IMR-90 (cell line): Measurements from ENCODE around the gene LARGE2. TPM values are rescaled to one million over a fixed set of nuclear protein-coding genes. Genes with fewer than 3 reads are reported as not detected.
A peak's percentile ranks its signal among the peaks of the same experiment; 100 is the strongest.

ENCODE experiments used
- ATAC-seq: fragments of 200-7000 bp; cut with Tn5 transposase; 2 replicates; pipeline ENCODE4 v1.9.1; 2020; ENCODE audit warnings: low read depth, mild to moderate bottlenecking, moderate library complexity
- BruUV-seq: library from RNA; stranded (reverse); fragments of 400-500 nt; replicated peaks from 2 replicates; lab custom pipeline; 2021; lab: Mats Ljungman, UMichigan
- CTCF ChIA-PET: fragments of 300-600 bp; formaldehyde crosslinking; extraction: SDS; loops from one replicate; lab custom pipeline; 2021; ENCODE audit warnings: antibody characterized with exemption; lab: Yijun Ruan, JAX
- POLR2A ChIA-PET: fragments of 300-600 bp; sonication (Branson Sonifier 250); formaldehyde crosslinking; loops from one replicate; lab custom pipeline; 2022; ENCODE audit warnings: antibody characterized with exemption; ENCODE audit not compliant: unreplicated experiment; lab: Charles Lee
- DNase-seq: peaks from one replicate; pipeline ENCODE4 v3.0.0; 2013
- H2AFZ ChIP-seq: replicated peaks from 2 replicates; pipeline ENCODE3; 2013; ENCODE audit warnings: low read length, mild to moderate bottlenecking; ENCODE audit not compliant: poor library complexity
- H2AK5ac ChIP-seq: 2 replicates; pipeline ENCODE4 v1.6.1; 2013; ENCODE audit warnings: low read depth, low read length, inconsistent platforms
- H2AK9ac ChIP-seq: replicated peaks from 2 replicates; pipeline ENCODE3; 2013; ENCODE audit warnings: mild to moderate bottlenecking, low read depth, low read length, moderate library complexity; ENCODE audit not compliant: poor library complexity
- H2BK120ac ChIP-seq: 2 replicates; pipeline ENCODE4 v1.6.1; 2013; ENCODE audit warnings: low read depth, low read length, inconsistent platforms
- H2BK15ac ChIP-seq: 3 replicates; pipeline ENCODE4 v1.6.1; 2013; ENCODE audit warnings: low read depth, low read length, inconsistent platforms
- H2BK20ac ChIP-seq: 2 replicates; pipeline ENCODE4 v1.6.1; 2013; ENCODE audit warnings: low read depth, mild to moderate bottlenecking, inconsistent platforms, low read length, moderate library complexity
- H2BK5ac ChIP-seq: 2 replicates; pipeline ENCODE4 v1.6.1; 2013; ENCODE audit warnings: mild to moderate bottlenecking, low read depth, low read length, inconsistent platforms; ENCODE audit not compliant: poor library complexity, severe bottlenecking
- H3K14ac ChIP-seq: replicated peaks from 2 replicates; pipeline ENCODE4 v1.6.1; 2013; ENCODE audit warnings: low read depth, low read length, inconsistent platforms
- H3K18ac ChIP-seq: 2 replicates; pipeline ENCODE4 v1.6.1; 2013; ENCODE audit warnings: low read depth, low read length, control low read depth
- H3K23ac ChIP-seq: 2 replicates; pipeline ENCODE4 v1.6.1; 2013; ENCODE audit warnings: low read depth, low read length, inconsistent platforms
- H3K27ac ChIP-seq: 2 replicates; pipeline ENCODE4 v1.5.1; 2013; ENCODE audit warnings: mild to moderate bottlenecking, control low read depth, low read length; ENCODE audit not compliant: insufficient read depth
- H3K27me3 ChIP-seq: 2 replicates; pipeline ENCODE4 v1.6.1; 2013; ENCODE audit warnings: low read length; ENCODE audit not compliant: control insufficient read depth, insufficient read depth
- H3K36me3 ChIP-seq: 2 replicates; pipeline ENCODE4 v1.6.1; 2013; ENCODE audit warnings: low read length, mixed read lengths; ENCODE audit not compliant: control insufficient read depth, insufficient read depth
- H3K4ac ChIP-seq: 2 replicates; pipeline ENCODE4 v1.6.1; 2013; ENCODE audit warnings: low read depth, low read length, inconsistent platforms
- H3K4me1 ChIP-seq: 2 replicates; pipeline ENCODE4 v1.6.1; 2013; ENCODE audit warnings: low read length, mixed read lengths; ENCODE audit not compliant: control insufficient read depth, insufficient read depth
- H3K4me2 ChIP-seq: 2 replicates; pipeline ENCODE4 v1.6.1; 2013; ENCODE audit warnings: low read depth, mild to moderate bottlenecking, control low read depth, low read length, moderate library complexity
- H3K4me3 ChIP-seq: 2 replicates; pipeline ENCODE4 v1.5.1; 2013; ENCODE audit warnings: low read depth, mild to moderate bottlenecking, control low read depth, low read length, moderate library complexity; ENCODE audit not compliant: insufficient read depth
- H3K56ac ChIP-seq: 2 replicates; pipeline ENCODE4 v1.6.1; 2013; ENCODE audit warnings: low read length, inconsistent platforms; ENCODE audit not compliant: insufficient read depth; ENCODE audit errors: extremely low read depth
- H3K79me1 ChIP-seq, 2 experiments: 2 replicates each; pipeline ENCODE4 v1.6.1; 2013; ENCODE audit warnings: low read length in 2 of 2, inconsistent platforms in 1 of 2, low read depth in 1 of 2
- H3K9ac ChIP-seq: 2 replicates; pipeline ENCODE4 v1.6.1; 2013; ENCODE audit warnings: low read depth, low read length, control low read depth
- H3K9me1 ChIP-seq: 2 replicates; pipeline ENCODE4 v1.6.1; 2013; ENCODE audit warnings: low read length, inconsistent platforms; ENCODE audit not compliant: insufficient read depth
- H3K9me3 ChIP-seq: 2 replicates; pipeline ENCODE4 v1.6.1; 2013; ENCODE audit warnings: low read length; ENCODE audit not compliant: control insufficient read depth, insufficient read depth
- H4K20me1 ChIP-seq: 2 replicates; pipeline ENCODE4 v1.6.1; 2013; ENCODE audit warnings: low read length, inconsistent platforms; ENCODE audit not compliant: insufficient read depth
- H4K5ac ChIP-seq: 2 replicates; pipeline ENCODE4 v1.6.1; 2013; ENCODE audit warnings: mild to moderate bottlenecking, low read depth, low read length, control low read depth
- H4K8ac ChIP-seq, 2 experiments: 2 replicates each; pipeline ENCODE4 v1.6.1; 2013; ENCODE audit warnings: low read depth in 2 of 2, low read length in 2 of 2, control low read depth in 1 of 2, inconsistent platforms in 1 of 2
- H4K91ac ChIP-seq: 2 replicates; pipeline ENCODE4 v1.6.1; 2013; ENCODE audit warnings: low read depth, low read length, inconsistent platforms; ENCODE audit not compliant: insufficient read depth
- BHLHE40 ChIP-seq: fragments of 150-350 bp; IDR thresholded peaks from 2 replicates; pipeline ENCODE4 v1.6.1; 2016; ENCODE audit warnings: mild to moderate bottlenecking, low read depth, low read length
- CEBPB ChIP-seq: IDR thresholded peaks from 2 replicates; pipeline ENCODE4 v1.6.1; 2012; ENCODE audit warnings: low read depth, low read length, improper control_type of control experiment
- CHD1 ChIP-seq: IDR thresholded peaks from 2 replicates; pipeline ENCODE4 v1.6.1; 2012; ENCODE audit warnings: low read depth, low read length, improper control_type of control experiment
- FOS ChIP-seq: fragments of 150-350 bp; IDR thresholded peaks from 2 replicates; pipeline ENCODE4 v1.6.1; 2016; ENCODE audit warnings: low read depth, low read length
- MAFK ChIP-seq: IDR thresholded peaks from 2 replicates; pipeline ENCODE4 v1.6.1; 2012; ENCODE audit warnings: low read depth, low read length, improper control_type of control experiment
- MAZ ChIP-seq: IDR thresholded peaks from 2 replicates; pipeline ENCODE4 v1.6.1; 2012; ENCODE audit warnings: low read depth, mild to moderate bottlenecking, low read length, improper control_type of control experiment, moderate library complexity, borderline replicate concordance
- MXI1 ChIP-seq: IDR thresholded peaks from 2 replicates; pipeline ENCODE4 v1.6.1; 2012; ENCODE audit warnings: low read depth, mild to moderate bottlenecking, low read length, moderate library complexity, borderline replicate concordance
- NFE2L2 ChIP-seq: fragments of 150-350 bp; IDR thresholded peaks from 2 replicates; pipeline ENCODE4 v1.6.1; 2016; ENCODE audit warnings: low read depth, mild to moderate bottlenecking, low read length
- RAD21 ChIP-seq: IDR thresholded peaks from 2 replicates; pipeline ENCODE4 v1.6.1; 2012; ENCODE audit warnings: low read length, improper control_type of control experiment
- RFX5 ChIP-seq: IDR thresholded peaks from 2 replicates; pipeline ENCODE4 v1.8.0; 2012; ENCODE audit warnings: low read depth, mild to moderate bottlenecking, low read length, moderate library complexity
- SMC3 ChIP-seq: fragments of 150-350 bp; IDR thresholded peaks from 2 replicates; pipeline ENCODE4 v1.6.1; 2016; ENCODE audit warnings: low read depth, mild to moderate bottlenecking, antibody characterized with exemption, low read length, moderate library complexity
- WGBS, 2 experiments: methylation state at CpG; one replicate each; pipeline versions ENCODE4 v1.1.5 to v1.1.7; 2013; ENCODE audit warnings: missing lambda C conversion rate in 2 of 2; ENCODE audit not compliant: insufficient read length in 1 of 2; ENCODE audit errors: extremely low coverage in 2 of 2; 5-methylcytosine and 5-hydroxymethylcytosine counted together
- dilution Hi-C: fragments of 300-500 bp; cut with HindIII; formaldehyde crosslinking; loops from one replicate; pipeline ENCODE4 v1.14.3; 2018; ENCODE audit warnings: low sequenced_read_pairs; ENCODE audit not compliant: unreplicated experiment
- in situ Hi-C: fragments of 300-500 bp; cut with MboI; formaldehyde crosslinking; loops from 3 replicates; pipeline ENCODE4 v1.14.3; 2019; ENCODE audit warnings: low sequenced_read_pairs, inconsistent platforms, mixed read lengths
- intact Hi-C: fragments of 100-400 bp; cut with micrococcal nuclease; formaldehyde crosslinking; loops from 2 replicates; pipeline ENCODE4 v1.10.0; 2022
- polyA plus RNA-seq, 3 experiments: library from polyadenylated mRNA; depleted of rRNA; stranded (reverse); fragments of >200 nt; gene quantifications; 2 replicates each; pipeline ENCODE4 v1.2.3, GENCODE V29; 2012; ENCODE audit warnings: low replicate concordance in 1 of 3
- total RNA-seq: library from RNA; depleted of rRNA; stranded (reverse); fragments of >200 nt; gene quantifications from 2 replicates; pipeline ENCODE4 v1.2.3, GENCODE V29; 2012
- TF ChIP-seq, protein P1 (sequence below): fragments of 150-350 bp; IDR thresholded peaks from 2 replicates; pipeline ENCODE4 v1.6.1; 2016; ENCODE audit warnings: low read depth, mild to moderate bottlenecking, low read length, moderate library complexity, borderline replicate concordance

The LARGE2 gene
- total and polyA plus RNA-seq, 2 of the 4 experiments (the other 2 are of a cell fraction): 0.03 TPM; not detected in 1

DNA sequence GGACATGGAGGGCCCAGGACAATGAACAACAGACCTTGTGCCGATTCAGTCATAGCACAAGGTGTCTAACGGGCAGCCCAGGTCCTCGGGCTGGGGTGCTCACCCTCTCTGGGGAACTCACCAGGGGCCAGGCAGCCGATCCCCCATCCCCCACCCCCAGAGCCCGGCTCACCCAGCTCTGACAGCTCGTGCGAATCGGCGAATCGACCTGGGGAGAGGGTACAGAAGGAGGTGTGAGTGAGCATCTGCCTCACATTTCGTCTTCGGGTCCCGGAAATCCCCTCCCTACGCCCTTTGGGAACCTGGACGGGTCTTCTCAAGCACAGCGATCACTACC lies 5.2 kb upstream of the LARGE2 start:
- dilution Hi-C loops: no loop called here
- no CpG with 5 or more reads among the region's 16 CpGs for WGBS, 2 experiments
- H3K4me1 ChIP-seq: no peaks in the 10 kb centered on the region
- H3K9me1 ChIP-seq: 0 out of 2 replicates have a peak, but pooled peaks cover 8% of the 10 kb centered on the region
- DNase-seq (no peak), ATAC-seq (no peak)
- H4K5ac ChIP-seq: peak overlapping the region; percentile 59
- peaks cover 20% of the 10 kb centered on the region for H3K36me3 ChIP-seq
- H4K20me1 ChIP-seq: peaks cover 7% of the 10 kb centered on the region; the same call in 1 of the 2 replicates
- H3K4me3 ChIP-seq: peak overlapping the region; percentile 79
- peak overlapping the region; percentile 46 to 94; a peak in 3 of 4 replicates for H4K8ac ChIP-seq
- intact Hi-C loops: no loop called here
- peak overlapping the region; percentile 51 for H2BK5ac ChIP-seq
- peaks cover 18 to 32% of the 10 kb centered on the region in 2 experiments for H3K79me1 ChIP-seq
- H2AK9ac ChIP-seq: peak overlapping the region; percentile 99
- TSS peak; percentile 58 for BruUV-seq
- no peak overlapping the region for H2BK15ac ChIP-seq
- peak overlapping the region; percentile 98 for H3K4me2 ChIP-seq
- H2AK5ac ChIP-seq: peak overlapping the region; percentile 87
- H2BK20ac ChIP-seq: no peak overlapping the region
- H2AFZ ChIP-seq: peak overlapping the region; percentile 96
- H3K18ac ChIP-seq: no peak overlapping the region
- H3K9me3 ChIP-seq: no peaks in the 10 kb centered on the region
- H4K91ac ChIP-seq: peak overlapping the region; percentile 64
- peak overlapping the region; percentile 85 for H3K27ac ChIP-seq
- peak overlapping the region; percentile 91 for H3K14ac ChIP-seq
- peak overlapping the region; percentile 95 for H3K9ac ChIP-seq
- no peak for TF ChIP-seq FOS
- TF ChIP-seq NFE2L2: no peak
- no peak for TF ChIP-seq MAZ
- TF ChIP-seq MXI1: no peak
- TF ChIP-seq, protein P1, sequence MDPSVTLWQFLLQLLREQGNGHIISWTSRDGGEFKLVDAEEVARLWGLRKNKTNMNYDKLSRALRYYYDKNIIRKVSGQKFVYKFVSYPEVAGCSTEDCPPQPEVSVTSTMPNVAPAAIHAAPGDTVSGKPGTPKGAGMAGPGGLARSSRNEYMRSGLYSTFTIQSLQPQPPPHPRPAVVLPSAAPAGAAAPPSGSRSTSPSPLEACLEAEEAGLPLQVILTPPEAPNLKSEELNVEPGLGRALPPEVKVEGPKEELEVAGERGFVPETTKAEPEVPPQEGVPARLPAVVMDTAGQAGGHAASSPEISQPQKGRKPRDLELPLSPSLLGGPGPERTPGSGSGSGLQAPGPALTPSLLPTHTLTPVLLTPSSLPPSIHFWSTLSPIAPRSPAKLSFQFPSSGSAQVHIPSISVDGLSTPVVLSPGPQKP: no peak
- TF ChIP-seq RFX5: no peak
- no peak for TF ChIP-seq CEBPB
- no peak for TF ChIP-seq RAD21
- no peak for TF ChIP-seq CHD1
- TF ChIP-seq MAFK: no peak
- TF ChIP-seq BHLHE40: no peak
- TF ChIP-seq SMC3: no peak
- POLR2A ChIA-PET: no interaction called here
- CTCF ChIA-PET: interaction anchor here (1.0 kb wide), 1 partner anchor 44 kb away, joined by 3 read pairs; no protein-coding TSS in a partner anchor
- H3K23ac ChIP-seq: peak overlapping the region; percentile 78; the same call in 1 of the 2 replicates
- H3K56ac ChIP-seq: peak overlapping the region; percentile 85
- H3K27me3 ChIP-seq: peaks cover 12% of the 10 kb centered on the region; the same call in 1 of the 2 replicates
- peak overlapping the region; percentile 88 for H3K4ac ChIP-seq
- in situ Hi-C loops: no loop called here
- 0 out of 2 replicates have a peak overlapping the region, but pooled peaks have one; percentile 17 for H2BK120ac ChIP-seq
